GM12891 (cell line): ENCODE data around the gene LRRN4.

ENCODE experiments used
- POLR2A ChIP-seq: IDR thresholded peaks from 2 replicates; pipeline ENCODE4 v1.6.1; 2011; ENCODE audit warnings: low read depth, low read length, control low read depth
- POLR2AphosphoS5 ChIP-seq: IDR thresholded peaks from 2 replicates; pipeline ENCODE4 v1.6.1; 2011; ENCODE audit warnings: low read depth, low read length, control low read depth
- SPI1 ChIP-seq: IDR thresholded peaks from 2 replicates; pipeline ENCODE4 v1.6.1; 2011; ENCODE audit warnings: low read depth, low read length, control low read depth
- TAF1 ChIP-seq: IDR thresholded peaks from 2 replicates; pipeline ENCODE4 v1.6.1; 2011; ENCODE audit warnings: low read depth, low read length, control low read depth

DNA sequence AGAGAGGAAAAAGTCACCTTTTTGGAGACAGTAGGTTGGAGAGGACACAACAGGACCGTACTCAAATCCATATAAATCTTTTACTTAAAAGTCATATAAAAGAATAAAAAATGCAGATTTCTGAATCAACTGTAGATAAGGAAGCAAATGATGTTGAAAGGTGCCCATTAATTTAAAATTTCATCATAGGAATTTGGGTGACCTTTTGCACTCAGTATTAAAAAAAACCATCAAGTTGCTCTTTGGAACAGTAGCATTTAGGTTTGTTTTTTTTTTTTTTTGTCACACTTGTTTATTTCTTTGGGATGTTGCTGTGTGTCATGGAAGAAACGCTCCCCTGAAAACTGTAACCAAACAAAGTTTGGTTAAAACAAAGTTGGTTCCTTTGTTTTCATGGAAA, 20.9 kb upstream of the LRRN4 start:
- TF ChIP-seq POLR2A: no peak
- no peak for TF ChIP-seq POLR2AphosphoS5
- no peak for TF ChIP-seq TAF1
- no peak for TF ChIP-seq SPI1
